Measurements from ENCODE around the gene ANKRD26.

The ANKRD26 gene

GRCh38 chr10:27099916-27100812 lies at the start of gene ANKRD26:
ANKRD26 (minus strand) TSS chr10:27100494; CDS start chr10:27100326, 168 bp downstream.
- Mint-ChIP-seq H3K27me3 (no peaks in the 10 kb centered on the region), H3K27ac (peak within 1 kb of the TSS; percentile 97), H3K4me3 (peak within 1 kb of the TSS; percentile 95), H3K36me3 (ENCODE audit: low read depth) (peaks cover 10% of the 10 kb centered on the region), H3K9me3 (no peaks in the 10 kb centered on the region), H3K4me1 (ENCODE audit: low read depth) (peaks cover 16% of the 10 kb centered on the region)
- intact Hi-C loops (cut with micrococcal nuclease): loop anchor here (5.0 kb wide), 1 partner anchor 52 kb away; the partner anchor contains the start of gene YME1L1

DNA sequence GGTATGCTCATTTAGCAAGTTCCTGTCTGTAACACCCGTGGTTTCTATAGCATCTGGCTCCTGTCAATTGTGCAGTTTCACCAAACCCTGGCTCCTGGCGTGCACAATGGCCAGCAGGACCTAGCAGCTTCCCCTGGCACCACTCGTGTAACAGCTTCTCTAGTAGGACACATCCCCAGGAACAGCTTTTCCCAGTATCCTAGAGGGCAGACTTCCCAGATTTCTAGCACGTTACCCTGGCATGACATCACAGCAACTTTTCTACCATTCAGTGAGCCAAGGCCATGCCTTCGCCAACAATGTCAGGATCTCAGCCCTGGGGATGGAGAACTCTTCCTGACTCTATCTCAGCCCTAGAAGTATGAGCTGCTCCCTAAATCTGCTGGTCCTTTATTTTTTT lies 47.4 kb upstream of the ANKRD26 start:
- H3K4me1 Mint-ChIP-seq (ENCODE audit: low read depth): peaks cover 19% of the 10 kb centered on the region
- H3K9me3 Mint-ChIP-seq: no peaks in the 10 kb centered on the region
- intact Hi-C loops (cut with micrococcal nuclease): no loop called here
- peaks cover 73% of the 10 kb centered on the region for H3K36me3 Mint-ChIP-seq (ENCODE audit: low read depth)
- H3K4me3 Mint-ChIP-seq: no peak overlapping the region
- H3K27me3 Mint-ChIP-seq: no peaks in the 10 kb centered on the region
- peak overlapping the region; percentile 9 for H3K27ac Mint-ChIP-seq

DNA sequence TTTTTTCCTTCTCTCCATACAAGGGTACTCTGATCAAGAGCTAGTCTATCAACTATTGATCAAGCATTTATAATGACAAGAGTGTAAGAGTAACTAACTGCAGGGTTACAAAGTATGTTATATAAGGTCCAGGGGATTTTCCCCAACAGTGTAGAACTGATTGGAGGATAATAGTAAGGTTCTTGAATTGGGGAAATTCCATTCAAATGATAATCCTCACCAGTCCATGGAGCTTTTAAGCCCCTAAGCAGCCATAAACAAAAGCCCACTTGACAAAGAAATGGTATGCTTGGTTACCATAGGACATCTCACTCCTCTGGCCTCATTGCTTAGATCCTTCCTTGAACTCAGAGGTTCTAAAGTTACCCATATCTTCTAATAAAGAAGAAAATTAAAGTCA lies 45.6 kb upstream of the ANKRD26 start:
- H3K27ac Mint-ChIP-seq: no peak overlapping the region
- peaks cover 71% of the 10 kb centered on the region for H3K36me3 Mint-ChIP-seq (ENCODE audit: low read depth)
- H3K27me3 Mint-ChIP-seq: no peaks in the 10 kb centered on the region
- intact Hi-C loops (cut with micrococcal nuclease): no loop called here
- no peak overlapping the region for H3K4me3 Mint-ChIP-seq
- H3K4me1 Mint-ChIP-seq (ENCODE audit: low read depth): peaks cover 7% of the 10 kb centered on the region
- no peaks in the 10 kb centered on the region for H3K9me3 Mint-ChIP-seq

- no peaks in the 10 kb centered on the region for H3K9me3 Mint-ChIP-seq
- no peaks in the 10 kb centered on the region for H3K27me3 Mint-ChIP-seq
- no peak overlapping the region for H3K27ac Mint-ChIP-seq
- no peak overlapping the region for H3K4me3 Mint-ChIP-seq
- intact Hi-C loops (cut with micrococcal nuclease): no loop called here
- H3K36me3 Mint-ChIP-seq (ENCODE audit: low read depth): peaks cover 78% of the 10 kb centered on the region
- H3K4me1 Mint-ChIP-seq (ENCODE audit: low read depth): no peaks in the 10 kb centered on the region
Observed at GRCh38 chr10:27143686-27144085, 43.4 kb upstream of the ANKRD26 start.

DNA sequence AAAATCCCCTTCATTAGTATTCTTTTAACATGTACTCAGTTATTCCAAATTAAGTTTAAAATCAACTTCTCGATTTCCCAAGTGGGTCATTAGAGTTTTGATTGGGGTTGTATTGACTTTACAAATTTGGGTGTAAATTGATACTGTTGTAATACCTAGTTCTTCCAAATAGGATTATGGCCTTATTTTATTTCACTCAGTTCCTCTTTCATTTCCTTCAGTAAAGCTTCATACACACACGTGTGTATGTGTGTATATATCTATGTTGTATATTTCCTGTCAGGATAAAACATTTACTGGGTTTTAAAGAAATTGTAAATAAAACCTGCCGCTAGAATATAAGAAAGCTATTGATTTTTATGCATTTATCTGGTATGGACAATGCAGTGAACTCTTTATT lies 38.0 kb upstream of the ANKRD26 start:
- H3K27ac Mint-ChIP-seq: no peak overlapping the region
- intact Hi-C loops (cut with micrococcal nuclease): no loop called here
- H3K36me3 Mint-ChIP-seq (ENCODE audit: low read depth): peaks cover 68% of the 10 kb centered on the region
- H3K27me3 Mint-ChIP-seq: no peaks in the 10 kb centered on the region
- no peaks in the 10 kb centered on the region for H3K9me3 Mint-ChIP-seq
- peaks cover 4% of the 10 kb centered on the region for H3K4me1 Mint-ChIP-seq (ENCODE audit: low read depth)
- no peak overlapping the region for H3K4me3 Mint-ChIP-seq

DNA sequence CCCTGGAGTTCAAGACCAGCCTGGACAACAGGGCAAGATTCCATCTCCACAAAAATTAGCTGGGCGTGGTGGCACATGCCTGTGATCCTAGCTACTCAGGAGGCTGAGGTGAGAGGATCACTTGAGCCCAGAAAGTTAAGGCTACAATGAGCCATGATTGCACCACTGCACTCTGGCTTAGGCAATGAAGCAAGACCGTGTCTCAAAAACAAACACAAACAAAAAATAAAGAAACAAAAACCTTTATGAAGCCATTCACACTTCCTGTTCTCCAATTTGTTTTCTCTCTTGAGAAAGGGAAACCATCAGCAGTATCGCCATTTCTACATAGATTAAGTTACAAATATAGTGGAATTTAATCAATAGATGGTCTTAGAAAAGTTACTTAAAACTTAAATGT lies 34.1 kb upstream of the ANKRD26 start:
- no peaks in the 10 kb centered on the region for H3K27me3 Mint-ChIP-seq
- peaks cover 75% of the 10 kb centered on the region for H3K36me3 Mint-ChIP-seq (ENCODE audit: low read depth)
- H3K4me1 Mint-ChIP-seq (ENCODE audit: low read depth): peaks cover 16% of the 10 kb centered on the region
- no peak overlapping the region for H3K4me3 Mint-ChIP-seq
- peak overlapping the region; percentile 48 for H3K27ac Mint-ChIP-seq
- H3K9me3 Mint-ChIP-seq: no peaks in the 10 kb centered on the region
- intact Hi-C loops (cut with micrococcal nuclease): no loop called here

DNA sequence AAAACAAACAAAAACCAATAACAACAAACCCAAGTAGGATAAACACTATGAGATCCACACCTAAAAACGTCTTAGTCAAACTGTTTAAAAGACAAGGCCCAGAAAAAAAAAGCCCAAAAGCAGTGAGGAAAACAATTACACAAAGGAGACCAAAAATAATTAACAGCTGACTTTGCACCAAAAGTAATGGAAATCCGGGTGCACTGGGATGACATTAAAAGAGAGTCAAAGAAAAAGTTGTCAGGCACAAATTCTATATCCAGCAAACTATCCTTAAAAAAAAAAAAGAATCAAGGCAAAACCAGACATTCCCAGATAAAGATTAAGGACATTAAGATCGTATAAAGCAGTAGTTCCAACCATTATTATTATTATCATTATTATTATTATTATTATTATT lies 7.9 kb upstream of the ANKRD26 start:
- intact Hi-C loops (cut with micrococcal nuclease): no loop called here
- Mint-ChIP-seq H3K4me1 (ENCODE audit: low read depth) (no peaks in the 10 kb centered on the region), H3K27me3 (no peaks in the 10 kb centered on the region), H3K36me3 (ENCODE audit: low read depth) (peaks cover 68% of the 10 kb centered on the region), H3K9me3 (no peaks in the 10 kb centered on the region), H3K27ac (no peak overlapping the region), H3K4me3 (no peak overlapping the region)

DNA sequence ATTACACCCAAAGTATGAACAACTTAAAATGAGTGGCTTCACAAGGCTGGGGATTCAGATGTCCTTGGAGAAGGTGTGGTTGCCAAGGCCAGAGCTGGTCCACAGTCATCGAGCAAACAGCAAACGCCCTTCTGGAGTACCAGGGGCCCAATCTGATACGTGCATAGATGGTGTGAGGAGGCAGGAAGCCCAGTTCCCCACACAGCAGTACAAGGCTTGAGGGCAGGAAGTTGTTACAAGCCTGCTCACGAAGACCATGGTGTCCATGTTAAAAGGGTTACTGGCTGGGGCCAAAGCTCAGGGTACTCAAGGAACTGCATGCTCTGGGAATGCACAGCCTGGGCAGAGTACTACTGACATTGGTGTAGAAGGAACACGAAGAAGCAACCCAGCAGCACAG lies 4.6 kb upstream of the ANKRD26 start:
- Mint-ChIP-seq H3K36me3 (ENCODE audit: low read depth) (peaks cover 43% of the 10 kb centered on the region), H3K4me1 (ENCODE audit: low read depth) (peaks cover 10% of the 10 kb centered on the region), H3K27ac (no peak overlapping the region), H3K4me3 (no peak overlapping the region), H3K9me3 (no peaks in the 10 kb centered on the region), H3K27me3 (no peaks in the 10 kb centered on the region)
- intact Hi-C loops (cut with micrococcal nuclease): loop anchor here (5.0 kb wide), 1 partner anchor 47 kb away; the partner anchor contains the start of gene YME1L1

DNA sequence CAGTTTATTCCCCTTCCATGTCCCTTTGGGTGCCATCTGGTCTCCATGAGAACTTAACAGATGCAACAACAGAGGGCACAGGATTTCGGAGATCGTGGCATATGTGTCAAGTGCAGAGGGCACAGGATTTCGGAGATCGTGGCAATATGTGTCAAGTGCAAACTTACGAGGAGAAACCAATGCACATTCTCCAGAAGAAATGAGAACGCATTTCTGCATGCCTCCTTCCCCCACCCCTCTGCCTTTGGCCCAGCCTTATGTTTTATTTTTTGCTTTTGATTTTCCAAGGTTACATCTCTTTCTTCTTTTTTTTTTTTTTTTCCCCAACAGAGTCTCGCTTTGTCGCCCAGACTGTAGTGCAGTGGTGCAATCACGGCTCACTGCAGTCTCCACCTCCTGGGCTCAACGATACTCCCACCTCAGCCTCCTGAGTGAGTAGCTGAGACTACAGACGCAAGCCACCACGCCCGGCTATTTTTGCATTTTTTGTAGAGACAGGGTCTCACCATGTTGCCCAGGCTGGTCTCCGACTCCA lies 586 bp upstream of the ANKRD26 start:
- Mint-ChIP-seq H3K27me3 (no peaks in the 10 kb centered on the region), H3K27ac (peak overlapping the region; percentile 97), H3K4me3 (peak overlapping the region; percentile 95), H3K4me1 (ENCODE audit: low read depth) (peaks cover 16% of the 10 kb centered on the region), H3K9me3 (no peaks in the 10 kb centered on the region), H3K36me3 (ENCODE audit: low read depth) (peaks cover 12% of the 10 kb centered on the region)
- intact Hi-C loops (cut with micrococcal nuclease): loop anchor here (5.0 kb wide), 1 partner anchor 51 kb away; the partner anchor contains the start of gene YME1L1

DNA sequence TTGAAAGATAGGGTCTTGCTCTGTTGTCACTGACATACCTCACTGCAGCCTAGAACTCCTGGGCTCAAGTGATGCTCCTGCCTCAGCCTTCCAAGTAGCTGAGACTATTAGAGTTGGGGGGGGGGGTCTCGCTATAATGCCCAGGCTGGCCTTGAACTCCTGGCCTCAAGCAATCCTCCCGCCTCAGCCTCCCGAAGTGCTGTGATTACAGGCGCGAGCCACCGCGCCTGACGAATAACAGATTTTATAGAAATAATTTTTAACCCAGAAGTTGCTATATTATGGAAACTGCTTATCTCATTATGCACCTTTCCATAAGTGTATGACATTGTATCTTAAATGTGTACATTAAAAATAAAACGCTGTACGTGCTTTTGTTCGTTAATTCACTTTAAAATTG lies 846 bp downstream of the ANKRD26 start:
- Mint-ChIP-seq H3K27me3 (no peaks in the 10 kb centered on the region), H3K27ac (peak overlapping the region; percentile 97), H3K4me1 (ENCODE audit: low read depth) (peaks cover 16% of the 10 kb centered on the region), H3K36me3 (ENCODE audit: low read depth) (peaks cover 10% of the 10 kb centered on the region), H3K9me3 (no peaks in the 10 kb centered on the region), H3K4me3 (peak overlapping the region; percentile 95)
- intact Hi-C loops (cut with micrococcal nuclease): no loop called here

GRCh38 chr10:27088119-27089044 lies 11.9 kb downstream of the ANKRD26 start:
- intact Hi-C loops (cut with micrococcal nuclease): no loop called here
- Mint-ChIP-seq H3K9me3 (no peaks in the 10 kb centered on the region), H3K27ac (no peak overlapping the region), H3K36me3 (ENCODE audit: low read depth) (peaks cover 29% of the 10 kb centered on the region), H3K4me1 (ENCODE audit: low read depth) (no peaks in the 10 kb centered on the region), H3K27me3 (no peaks in the 10 kb centered on the region), H3K4me3 (no peak overlapping the region)

DNA sequence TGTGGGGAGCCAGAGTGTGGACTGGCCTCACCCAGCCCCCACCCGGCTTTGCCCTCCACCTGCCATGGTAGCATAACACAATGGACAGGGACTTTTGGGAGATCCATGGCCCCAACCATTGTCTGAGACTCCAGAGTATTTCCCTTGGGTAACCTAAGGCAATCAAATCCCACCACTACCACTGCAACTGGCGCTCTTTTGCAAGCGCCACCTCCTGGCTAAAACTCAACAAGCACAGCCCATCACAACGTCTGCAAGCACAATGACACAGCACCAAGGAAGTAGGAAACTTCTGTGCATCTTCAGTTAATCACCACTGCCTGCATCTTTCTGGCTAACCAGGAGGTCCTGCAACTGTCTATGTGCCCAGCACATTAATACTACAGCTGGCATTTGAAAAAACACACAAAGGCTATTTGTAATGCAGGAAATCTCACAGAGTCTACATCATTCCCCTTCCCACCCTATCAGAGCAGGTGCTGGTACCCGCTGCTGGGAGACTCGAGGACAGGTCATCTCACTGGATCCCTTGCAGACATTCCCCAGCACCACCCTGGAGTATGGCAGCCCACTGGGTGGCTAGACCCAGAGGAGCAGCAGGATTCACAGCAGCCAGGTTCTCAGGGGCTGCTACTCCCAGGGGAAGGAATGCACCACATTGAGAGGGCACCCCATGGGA lies 27.7 kb downstream of the ANKRD26 start:
- Mint-ChIP-seq H3K4me1 (ENCODE audit: low read depth) (peaks cover 5% of the 10 kb centered on the region), H3K9me3 (peaks cover 31% of the 10 kb centered on the region), H3K36me3 (ENCODE audit: low read depth) (peaks cover 84% of the 10 kb centered on the region), H3K4me3 (no peak overlapping the region), H3K27me3 (no peaks in the 10 kb centered on the region), H3K27ac (no peak overlapping the region)
- intact Hi-C loops (cut with micrococcal nuclease): no loop called here

GRCh38 chr10:27068217-27068891 lies 31.9 kb downstream of the ANKRD26 start:
- Mint-ChIP-seq H3K27me3 (no peaks in the 10 kb centered on the region), H3K36me3 (ENCODE audit: low read depth) (peaks cover 63% of the 10 kb centered on the region), H3K4me1 (ENCODE audit: low read depth) (peaks cover 9% of the 10 kb centered on the region), H3K9me3 (peaks cover 22% of the 10 kb centered on the region), H3K27ac (no peak overlapping the region), H3K4me3 (no peak overlapping the region)
- intact Hi-C loops (cut with micrococcal nuclease): no loop called here
